GM21367 (cell line): ENCODE data around the gene AHR.
"Not testable (repeated sequence)": the region's sequence is repeated elsewhere in the genome, so short reads cannot be mapped to it uniquely, and the experiment has no call there.

Source experiments
- ATAC-seq: cut with Tn5 transposase; IDR thresholded peaks from one replicate; pipeline ENCODE4 v1.9.1; 2021; ENCODE audit not compliant: unreplicated experiment

The AHR gene

GRCh38 chr7:17336168-17336567 is 37.7 kb downstream of the AHR start:
- ATAC-seq = no peak

DNA sequence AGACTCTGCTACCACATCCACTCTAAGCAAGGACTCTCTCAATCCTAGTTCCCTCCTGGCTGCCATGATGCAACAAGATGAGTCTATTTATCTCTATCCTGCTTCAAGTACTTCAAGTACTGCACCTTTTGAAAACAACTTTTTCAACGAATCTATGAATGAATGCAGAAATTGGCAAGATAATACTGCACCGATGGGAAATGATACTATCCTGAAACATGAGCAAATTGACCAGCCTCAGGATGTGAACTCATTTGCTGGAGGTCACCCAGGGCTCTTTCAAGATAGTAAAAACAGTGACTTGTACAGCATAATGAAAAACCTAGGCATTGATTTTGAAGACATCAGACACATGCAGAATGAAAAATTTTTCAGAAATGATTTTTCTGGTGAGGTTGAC is 40.7 kb downstream of the AHR start:
- ATAC-seq = no peak

DNA sequence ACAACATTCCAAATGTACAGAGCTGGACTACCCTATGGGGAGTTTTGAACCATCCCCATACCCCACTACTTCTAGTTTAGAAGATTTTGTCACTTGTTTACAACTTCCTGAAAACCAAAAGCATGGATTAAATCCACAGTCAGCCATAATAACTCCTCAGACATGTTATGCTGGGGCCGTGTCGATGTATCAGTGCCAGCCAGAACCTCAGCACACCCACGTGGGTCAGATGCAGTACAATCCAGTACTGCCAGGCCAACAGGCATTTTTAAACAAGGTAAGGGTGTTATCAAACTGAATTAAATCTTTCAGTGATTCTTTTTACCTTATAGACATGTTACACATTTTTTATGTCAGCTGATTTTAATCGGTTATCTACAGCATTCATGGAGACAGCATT is 41.5 kb downstream of the AHR start:
- ATAC-seq = no peak

DNA sequence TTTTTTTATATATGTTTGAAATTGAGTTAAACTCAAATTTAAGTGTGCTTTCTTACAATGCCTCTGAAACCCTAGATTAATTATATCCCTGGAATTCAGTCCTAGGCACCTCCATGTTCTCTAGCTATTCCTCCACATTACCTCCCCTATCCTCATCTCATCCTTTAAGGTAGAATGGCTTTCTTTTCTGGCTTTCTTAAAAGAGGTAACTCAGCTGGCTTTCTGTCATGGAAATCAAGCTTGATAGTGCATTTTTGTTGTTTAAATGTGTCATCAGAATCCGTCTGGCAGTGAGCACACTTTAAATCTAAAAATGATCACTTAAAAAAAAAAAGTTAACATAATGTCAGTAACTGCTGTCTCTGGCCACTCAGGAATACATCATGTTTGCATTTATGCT is 42.2 kb downstream of the AHR start:
- no peak for ATAC-seq

- no peak for ATAC-seq
Measured at GRCh38 chr7:17342756-17343155, 44.3 kb downstream of the AHR start.

GRCh38 chr7:17347401-17347800 is 48.9 kb downstream of the AHR start:
- ATAC-seq = no peak

DNA sequence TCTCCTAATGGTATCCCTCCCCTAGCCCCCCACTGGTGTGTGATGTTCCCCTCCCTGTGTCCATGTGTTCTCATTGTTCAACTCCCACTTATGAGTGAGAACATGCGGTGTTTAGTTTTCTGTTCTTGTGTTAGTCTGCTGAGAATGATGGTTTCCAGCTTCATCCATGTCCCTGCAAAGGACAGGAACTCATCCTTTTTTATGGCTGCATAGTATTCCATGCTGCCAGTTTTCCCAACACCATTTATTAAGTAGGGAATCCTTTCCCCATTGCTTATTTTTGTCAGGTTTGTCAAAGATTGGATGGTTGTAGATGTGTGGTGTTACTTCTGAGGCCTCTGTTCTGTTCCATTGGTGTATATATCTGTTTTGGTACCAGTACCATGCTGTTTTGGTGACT is 50.5 kb downstream of the AHR start:
- not testable (repeated sequence) for ATAC-seq

DNA sequence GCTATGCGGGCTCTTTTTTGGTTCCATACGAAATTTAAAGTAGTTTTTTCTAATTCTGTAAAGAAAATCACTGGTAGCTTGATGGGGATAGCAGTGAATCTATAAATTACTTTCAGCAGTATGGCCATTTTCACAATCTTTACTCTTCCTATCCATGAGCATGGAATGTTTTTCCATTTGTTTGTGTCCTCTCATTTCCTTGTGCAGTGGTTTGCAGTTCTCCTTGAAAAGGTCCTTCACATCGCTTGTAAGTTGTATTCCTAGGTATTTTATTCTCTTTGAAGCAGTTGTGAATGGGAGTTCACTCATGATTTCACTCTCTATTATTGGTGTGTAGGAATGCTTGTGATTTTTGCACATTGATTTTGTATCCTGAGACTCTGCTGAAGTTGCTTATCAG is 51.9 kb downstream of the AHR start:
- ATAC-seq = not testable (repeated sequence)

DNA sequence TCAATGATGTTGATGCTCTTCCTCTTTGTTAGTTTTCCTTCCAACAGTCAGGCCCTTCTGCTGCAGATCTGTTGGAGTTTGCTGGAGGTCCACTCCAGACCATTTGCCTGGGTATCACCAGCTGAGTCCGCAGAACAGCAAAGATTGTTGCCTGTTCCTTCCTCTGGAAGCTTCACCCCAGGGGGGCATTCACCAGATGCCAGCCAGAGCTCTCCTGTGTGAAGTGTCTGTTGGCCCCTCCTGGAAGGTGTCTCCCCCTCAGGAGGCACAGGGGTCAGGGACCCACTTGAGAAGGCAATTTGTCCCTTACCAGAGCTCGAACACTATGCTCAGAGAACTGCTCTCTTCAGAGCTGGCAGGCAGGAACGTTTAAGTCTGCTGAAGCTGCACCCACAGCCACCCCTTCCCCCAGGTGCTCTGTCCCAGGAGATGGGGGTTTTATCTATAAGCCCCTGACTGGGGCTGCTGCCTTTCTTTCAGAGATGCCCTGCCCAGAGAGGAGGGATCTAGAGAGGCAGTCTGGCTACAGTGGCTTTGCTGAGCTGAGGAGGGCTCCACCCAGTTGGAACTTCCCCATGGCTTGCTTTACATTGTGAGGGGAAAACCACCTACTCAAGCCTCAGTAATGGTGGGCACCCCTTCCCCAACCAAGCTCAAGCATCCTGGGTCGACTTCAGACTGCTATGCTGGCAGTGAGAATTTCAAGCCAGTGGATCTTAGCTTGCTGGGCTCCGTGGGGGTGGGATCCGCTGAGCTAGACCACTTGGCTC is 55.4 kb downstream of the AHR start:
- not testable (repeated sequence) for ATAC-seq

GRCh38 chr7:17354473-17354872 is 56.0 kb downstream of the AHR start:
- ATAC-seq = no peak

DNA sequence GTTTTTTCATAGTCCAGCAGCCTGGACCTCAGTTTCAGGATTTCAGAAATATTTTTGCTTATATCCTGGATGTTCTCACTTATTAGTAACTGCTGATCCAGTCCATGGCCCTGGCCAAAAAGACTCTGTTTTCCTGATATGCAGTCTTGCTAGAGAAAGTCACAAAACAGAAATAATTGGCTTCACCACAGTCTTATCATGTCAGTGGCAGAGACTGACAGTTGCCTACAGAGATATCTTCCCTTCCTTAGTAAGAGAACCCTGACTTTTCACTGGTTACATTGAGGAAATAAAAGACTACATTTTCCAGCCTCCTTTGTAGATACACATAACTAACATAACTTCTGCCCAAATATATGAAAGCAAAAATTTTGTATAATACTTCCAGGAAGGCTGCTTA is 56.6 kb downstream of the AHR start:
- ATAC-seq = no peak

DNA sequence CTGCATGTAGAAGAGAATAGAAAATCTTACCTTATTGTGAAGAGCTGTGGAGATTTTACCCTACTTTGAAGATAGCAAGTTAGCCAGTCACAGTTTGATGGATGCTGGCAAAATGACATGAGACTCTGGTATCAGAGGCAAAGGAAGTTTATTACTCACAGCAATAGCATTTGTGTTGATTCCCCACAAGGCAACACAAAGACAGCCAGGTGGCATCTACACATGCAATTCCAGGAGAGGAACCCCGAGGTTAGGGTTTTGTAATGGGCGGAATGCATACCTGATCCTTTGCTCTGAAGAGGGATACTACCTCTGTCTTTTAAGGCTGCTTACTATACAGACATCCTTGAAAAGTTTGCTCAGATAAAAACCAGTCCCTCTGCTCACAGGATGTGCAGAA is 59.5 kb downstream of the AHR start:
- no peak for ATAC-seq

DNA sequence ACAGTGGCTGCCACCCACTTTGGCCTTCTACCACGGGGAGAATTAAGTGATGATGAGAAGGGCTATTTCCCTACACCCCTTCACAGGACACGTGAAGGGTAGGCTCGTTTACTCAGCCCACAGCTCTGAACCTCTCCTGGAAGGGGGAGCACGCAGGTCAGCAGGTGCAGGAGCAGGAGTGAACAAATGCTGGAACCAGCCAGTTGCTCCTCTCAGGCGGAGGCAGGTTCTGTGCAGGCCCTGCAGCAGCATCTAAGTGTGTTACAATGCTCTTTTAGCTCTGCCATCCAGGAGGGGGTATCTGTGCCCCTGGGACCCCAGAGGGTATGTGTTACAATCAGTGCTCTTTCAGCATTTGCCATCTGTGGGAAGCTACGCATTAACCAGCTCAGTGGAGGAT is 61.2 kb downstream of the AHR start:
- no peak for ATAC-seq

GRCh38 chr7:17362439-17363105 is 64.1 kb downstream of the AHR start:
- no peak for ATAC-seq

DNA sequence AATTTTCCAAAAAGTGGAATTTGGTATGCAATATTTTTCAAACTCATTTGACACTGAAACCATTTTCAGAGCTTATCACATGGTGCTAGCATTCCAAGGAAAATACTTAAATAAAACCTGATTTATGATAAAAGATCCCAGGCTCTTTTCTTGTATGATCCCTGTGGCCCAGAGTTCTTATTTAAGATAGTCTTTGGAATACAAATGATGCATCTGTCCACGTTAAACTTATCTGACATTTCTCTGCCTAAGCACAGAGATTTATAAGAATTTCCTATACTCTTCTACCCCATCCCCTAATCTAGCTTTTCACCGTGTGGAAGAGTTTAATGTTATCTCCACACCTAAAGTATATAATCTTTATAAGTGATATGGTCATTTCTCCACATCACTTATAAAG is 66.2 kb downstream of the AHR start:
- no peak for ATAC-seq

- ATAC-seq = no peak
Measured at GRCh38 chr7:17365775-17366174, 67.3 kb downstream of the AHR start.

DNA sequence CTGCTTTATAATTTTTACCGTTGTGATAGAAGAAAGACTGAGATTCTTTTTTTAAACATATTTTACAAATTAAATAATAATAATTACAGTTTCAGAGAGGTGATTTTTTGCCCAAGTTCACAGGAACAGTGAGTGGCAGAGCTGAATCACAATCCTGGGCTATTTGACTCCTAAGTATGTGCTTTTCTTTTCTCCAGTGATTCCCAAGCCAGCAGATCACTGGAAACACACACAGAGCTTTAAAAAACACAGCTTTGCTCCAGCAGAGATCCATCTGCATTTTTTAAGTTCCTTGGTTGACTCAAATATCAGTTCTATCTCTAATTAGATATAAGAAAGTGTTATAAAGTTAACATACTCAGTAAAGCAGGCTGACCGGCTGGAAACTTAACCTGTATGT is 69.0 kb downstream of the AHR start:
- ATAC-seq = no peak

DNA sequence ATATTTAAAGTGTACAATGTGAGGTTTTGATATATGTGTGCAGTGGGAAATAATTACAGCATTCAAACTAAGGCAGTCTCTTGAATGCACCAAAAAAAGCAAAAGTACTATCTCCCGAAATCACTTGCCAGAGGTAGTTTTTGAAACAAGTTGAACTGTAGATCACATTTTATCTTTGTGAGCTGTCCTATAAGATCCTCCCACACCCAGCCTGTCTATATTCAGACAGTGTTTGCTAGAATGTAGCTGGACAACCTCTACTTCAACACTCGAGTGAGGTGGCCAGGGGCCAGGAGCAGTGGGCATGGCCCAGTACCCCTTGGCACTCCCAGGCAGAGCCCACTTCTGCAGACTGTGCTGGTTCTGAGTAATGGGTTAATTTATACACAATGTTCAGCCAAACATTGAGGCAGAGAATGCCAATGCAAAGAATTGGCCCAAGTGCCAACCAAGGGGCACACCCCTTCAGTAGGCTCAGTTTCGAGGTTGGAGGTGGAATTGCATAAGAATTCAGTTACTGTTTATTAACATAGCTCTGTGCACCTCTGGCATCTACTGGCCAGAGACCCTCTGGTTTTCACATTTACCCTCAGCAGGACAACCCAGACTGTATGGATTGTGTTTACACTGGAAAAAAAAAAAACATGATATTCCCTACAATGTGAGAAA is 70.5 kb downstream of the AHR start:
- no peak for ATAC-seq

- no peak for ATAC-seq
Measured at GRCh38 chr7:17369691-17370426, 71.4 kb downstream of the AHR start.

DNA sequence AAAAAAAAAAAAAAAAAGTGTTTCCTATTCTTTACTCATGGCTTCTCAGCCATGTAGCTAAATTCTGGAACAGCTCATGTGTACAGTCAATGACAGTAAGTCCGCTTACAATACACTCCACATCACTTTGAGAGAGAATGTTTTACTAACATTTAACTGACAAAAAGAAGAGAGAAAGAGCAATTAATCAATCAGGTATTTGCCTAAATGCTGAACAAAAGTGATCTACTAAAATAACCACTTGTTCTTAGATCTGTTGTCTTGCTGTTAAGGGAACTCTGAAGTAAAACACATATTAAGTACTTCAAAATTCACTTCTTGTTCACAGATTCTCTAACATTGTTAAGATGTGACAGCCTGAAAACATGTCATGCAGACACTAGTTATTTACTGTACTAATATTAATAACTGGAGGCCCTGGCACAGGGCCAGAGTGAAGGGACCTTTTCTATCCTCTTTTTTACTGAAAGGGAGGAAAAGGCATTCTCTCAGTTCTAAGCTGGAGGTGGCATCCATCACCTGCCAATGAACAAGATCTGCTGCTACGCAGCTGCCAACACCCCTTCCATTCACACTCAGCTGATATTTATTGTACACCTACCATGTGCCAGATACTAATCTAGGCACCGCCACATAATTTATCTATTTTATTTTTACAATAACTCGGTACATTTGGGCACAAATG is 72.6 kb downstream of the AHR start:
- ATAC-seq = no peak
